SK-N-SH (cell line): ENCODE measurements around the gene SYNJ2. TPM values are rescaled to one million over a fixed set of nuclear protein-coding genes. Genes with fewer than 3 reads are reported as not detected.

Experiments used
- CTCF ChIA-PET: fragments of 300-600, 350-600 bp; formaldehyde crosslinking; extraction: SDS; loops from one replicate; lab custom pipeline; 2021; lab: Yijun Ruan, JAX
- POLR2A ChIA-PET: fragments of 350-600 bp; sonication (Branson Sonifier 250); formaldehyde crosslinking; extraction: SDS; loops from one replicate; lab custom pipeline; 2020; ENCODE audit warnings: antibody characterized with exemption, inconsistent platforms; lab: Yijun Ruan, JAX
- DNase-seq: peaks from one replicate; pipeline ENCODE4 v3.0.0; 2012
- H2AFZ ChIP-seq: fragments of 200-600 bp; sonication (generic); 2 replicates; pipeline ENCODE4 v1.8.1; 2016; ENCODE audit warnings: antibody characterized with exemption, mild to moderate bottlenecking, low read depth
- H3F3A ChIP-seq: fragments of 200-600 bp; sonication (generic); replicated peaks from 2 replicates; pipeline ENCODE3; 2016; ENCODE audit warnings: antibody characterized with exemption, mild to moderate bottlenecking; ENCODE audit not compliant: insufficient read depth
- H3K27ac ChIP-seq, 2 experiments: fragments of 200-500 bp in 1 of 2; fragments of 200-600 bp in 1 of 2; sonication (Bioruptor generic) in 1 of 2; sonication (generic), shearing (Covaris generic) in 1 of 2; 2 replicates each; pipeline versions ENCODE4 v1.5.1 to v1.6.1; 2014 to 2016; ENCODE audit warnings: low read depth in 2 of 2, inconsistent platforms in 1 of 2, low read length in 1 of 2, mild to moderate bottlenecking in 1 of 2, mixed read lengths in 1 of 2
- H3K27me3 ChIP-seq: fragments of 200-600 bp; sonication (generic), shearing (Covaris generic); 2 replicates; pipeline ENCODE4 v1.6.1; 2016; ENCODE audit warnings: mixed run types; ENCODE audit not compliant: insufficient read depth
- H3K36me3 ChIP-seq, 2 experiments: fragments of 200-500 bp in 1 of 2; fragments of 200-600 bp in 1 of 2; sonication (Bioruptor generic) in 1 of 2; sonication (generic) in 1 of 2; replicated peaks in 1 of 2; 2 replicates each; pipeline versions ENCODE3 to v1.5.1; 2014 to 2016; ENCODE audit warnings: low read length in 1 of 2, mild to moderate bottlenecking in 1 of 2; ENCODE audit not compliant: insufficient read depth in 2 of 2, control insufficient read depth in 1 of 2
- H3K4me1 ChIP-seq, 2 experiments: fragments of 200-500 bp in 1 of 2; fragments of 200-600 bp in 1 of 2; sonication (Bioruptor generic) in 1 of 2; sonication (generic), shearing (Covaris generic) in 1 of 2; 2 replicates each; pipeline versions ENCODE4 v1.5.1 to v1.6.1; 2014 to 2016; ENCODE audit warnings: low read depth in 1 of 2, low read length in 1 of 2, mixed run types in 1 of 2; ENCODE audit not compliant: insufficient read depth in 2 of 2, control insufficient read depth in 1 of 2
- H3K4me2 ChIP-seq: fragments of 200-600 bp; sonication (generic), shearing (Covaris generic); 2 replicates; pipeline ENCODE4 v1.6.1; 2017; ENCODE audit warnings: mixed run types
- H3K4me3 ChIP-seq, 2 experiments: fragments of 200-500 bp in 1 of 2; fragments of 200-600 bp in 1 of 2; sonication (Bioruptor generic) in 1 of 2; sonication (generic), shearing (Covaris generic) in 1 of 2; 2 replicates each; pipeline versions ENCODE4 v1.5.1 to v1.8.1; 2014 to 2016; ENCODE audit warnings: low read depth in 2 of 2, inconsistent platforms in 1 of 2, low read length in 1 of 2, mild to moderate bottlenecking in 1 of 2, mixed read lengths in 1 of 2, moderate library complexity in 1 of 2
- H3K79me2 ChIP-seq: fragments of 200-600 bp; sonication (generic); 2 replicates; pipeline ENCODE4 v1.8.1; 2017; ENCODE audit warnings: mild to moderate bottlenecking; ENCODE audit not compliant: insufficient read depth
- H3K9ac ChIP-seq: fragments of 200-600 bp; sonication (generic); 2 replicates; pipeline ENCODE4 v1.6.1; 2017; ENCODE audit warnings: mixed run types
- H3K9me2 ChIP-seq: fragments of 200-600 bp; sonication (generic); 2 replicates; pipeline ENCODE4 v1.6.1; 2017; ENCODE audit warnings: mixed run types
- H3K9me3 ChIP-seq: fragments of 200-600 bp; sonication (generic); 2 replicates; pipeline ENCODE4 v1.6.1; 2017; ENCODE audit warnings: mixed run types, mild to moderate bottlenecking, moderate library complexity
- H4K20me1 ChIP-seq: fragments of 200-600 bp; sonication (generic); 2 replicates; pipeline ENCODE4 v1.6.1; 2017; ENCODE audit warnings: mild to moderate bottlenecking, mixed run types; ENCODE audit not compliant: insufficient read depth
- FOXJ3 ChIP-seq: sonication (generic); formaldehyde crosslinking; IDR thresholded peaks from 2 replicates; pipeline ENCODE4 v1.5.1; 2020; ENCODE audit warnings: mild to moderate bottlenecking, missing genetic modification reagents
- GABPA ChIP-seq: IDR thresholded peaks from 2 replicates; pipeline ENCODE4 v1.4.0; 2012; ENCODE audit warnings: low read depth, mild to moderate bottlenecking
- GATA2 ChIP-seq: sonication (generic); formaldehyde crosslinking; IDR thresholded peaks from 2 replicates; pipeline ENCODE4 v1.5.0; 2020; ENCODE audit warnings: mild to moderate bottlenecking, missing genetic modification reagents
- MEF2A ChIP-seq: IDR thresholded peaks from 2 replicates; pipeline ENCODE4 v1.4.0; 2012; ENCODE audit warnings: low read depth, borderline replicate concordance
- MXI1 ChIP-seq: IDR thresholded peaks from 2 replicates; pipeline ENCODE4 v1.6.1; 2012; ENCODE audit warnings: mild to moderate bottlenecking, low read depth, low read length, improper control_type of control experiment
- RFX5 ChIP-seq: IDR thresholded peaks from 2 replicates; pipeline ENCODE4 v1.6.1; 2012; ENCODE audit warnings: mild to moderate bottlenecking, improper control_type of control experiment, low read length
- SMC3 ChIP-seq: IDR thresholded peaks from 2 replicates; pipeline ENCODE4 v1.6.1; 2012; ENCODE audit warnings: low read depth, low read length, improper control_type of control experiment
- TCF12 ChIP-seq: IDR thresholded peaks from 2 replicates; pipeline ENCODE4 v1.4.0; 2012
- YY1 ChIP-seq: IDR thresholded peaks from 2 replicates; pipeline ENCODE4 v1.4.0; 2012; ENCODE audit warnings: low read depth, mild to moderate bottlenecking
- WGBS: methylation state at CpG from one replicate; pipeline ENCODE4 v1.1.6; 2017; ENCODE audit warnings: low lambda C conversion rate; 5-methylcytosine and 5-hydroxymethylcytosine counted together
- polyA plus RNA-seq, 3 experiments: library from polyadenylated mRNA; depleted of rRNA; stranded (reverse); fragments of >200 nt; gene quantifications; 2 replicates each; pipeline ENCODE4 v1.2.3, GENCODE V29; 2012
- TF ChIP-seq, protein P1 (sequence below): fragments of 200-600 bp; sonication (generic); IDR thresholded peaks from 2 replicates; pipeline ENCODE4 v1.6.1; 2017; ENCODE audit warnings: antibody characterized with exemption, mild to moderate bottlenecking, moderate library complexity
- TF ChIP-seq, protein P2 (sequence below): IDR thresholded peaks from 2 replicates; pipeline ENCODE4 v1.4.0; 2012; ENCODE audit warnings: low read depth, borderline replicate concordance
- TF ChIP-seq, protein P3 (sequence below): IDR thresholded peaks from 2 replicates; pipeline ENCODE4 v1.4.0; 2012; ENCODE audit warnings: low read depth, borderline replicate concordance
- TF ChIP-seq, protein P4 (sequence below): fragments of 150-350 bp; IDR thresholded peaks from 2 replicates; pipeline ENCODE4 v1.6.1; 2016; ENCODE audit warnings: mild to moderate bottlenecking, low read depth, low read length

Gene SYNJ2
- polyA plus RNA-seq, 1 of the 3 experiments (the other 2 are of a cell fraction) = 40.0 TPM

DNA sequence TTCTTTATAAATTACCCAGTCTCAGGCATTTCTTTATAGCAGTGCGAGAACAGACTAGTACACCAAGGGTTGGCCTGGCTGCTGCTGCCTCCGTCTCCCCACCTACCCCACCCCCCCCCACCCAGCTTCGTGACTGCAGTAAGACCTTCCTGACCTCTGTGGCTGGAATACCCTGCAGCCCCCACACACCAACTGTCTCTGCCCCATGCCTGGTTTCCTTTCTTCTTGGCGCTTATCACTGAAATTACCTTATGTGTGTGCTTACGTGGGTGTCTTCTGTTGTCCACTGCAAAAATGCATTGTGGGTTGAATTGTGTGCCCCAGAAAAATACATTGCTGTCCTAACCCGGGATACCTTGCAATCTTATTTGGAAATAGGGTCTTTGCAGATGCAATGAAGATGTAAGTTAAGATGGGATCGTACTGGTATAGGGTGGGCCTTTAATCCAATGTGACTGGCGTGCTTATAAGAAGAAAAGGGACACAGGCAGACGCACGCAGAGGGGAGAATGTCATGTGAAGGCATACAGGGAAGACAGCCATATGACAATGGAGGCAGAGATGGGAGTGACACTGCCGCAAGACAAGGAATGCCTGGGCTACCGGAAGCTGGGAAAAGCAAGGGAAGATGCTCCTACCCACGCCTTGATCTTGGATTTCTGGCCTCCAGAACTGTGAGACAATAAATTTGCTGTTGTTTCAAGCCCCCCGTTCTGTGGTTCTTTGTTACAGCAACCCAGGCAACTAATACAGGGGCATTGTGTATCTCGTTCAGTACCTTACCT lies 15.4 kb downstream of the SYNJ2 start:
- H3K4me3 ChIP-seq = no peak overlapping the region
- H2AFZ ChIP-seq = no peak overlapping the region
- no peak for DNase-seq
- peaks cover 13 to 19% of the 10 kb centered on the region in 2 experiments; a peak in 2 of 4 replicates for H3K4me1 ChIP-seq
- peaks cover 41% of the 10 kb centered on the region for H4K20me1 ChIP-seq
- H3F3A ChIP-seq = peaks cover 2% of the 10 kb centered on the region
- no peaks in the 10 kb centered on the region for H3K27me3 ChIP-seq
- H3K9ac ChIP-seq = no peak overlapping the region
- H3K27ac ChIP-seq = no peak overlapping the region
- no peak overlapping the region for H3K4me2 ChIP-seq
- ChIA-PET CTCF (interaction anchor here (0.8 kb wide), 1 partner anchor 75 kb away, joined by 3 read pairs; no protein-coding TSS in a partner anchor), POLR2A (no interaction called here)
- peaks cover 0 to 10% of the 10 kb centered on the region in 2 experiments for H3K36me3 ChIP-seq
- H3K79me2 ChIP-seq = peaks cover 100% of the 10 kb centered on the region
- 94% methylated on average over 15 of the region's 15 CpGs for WGBS
- no peaks in the 10 kb centered on the region for H3K9me2 ChIP-seq
- H3K9me3 ChIP-seq = no peaks in the 10 kb centered on the region
- no peak for TF ChIP-seq YY1
- no peak for TF ChIP-seq TCF12
- TF ChIP-seq, protein P1, sequence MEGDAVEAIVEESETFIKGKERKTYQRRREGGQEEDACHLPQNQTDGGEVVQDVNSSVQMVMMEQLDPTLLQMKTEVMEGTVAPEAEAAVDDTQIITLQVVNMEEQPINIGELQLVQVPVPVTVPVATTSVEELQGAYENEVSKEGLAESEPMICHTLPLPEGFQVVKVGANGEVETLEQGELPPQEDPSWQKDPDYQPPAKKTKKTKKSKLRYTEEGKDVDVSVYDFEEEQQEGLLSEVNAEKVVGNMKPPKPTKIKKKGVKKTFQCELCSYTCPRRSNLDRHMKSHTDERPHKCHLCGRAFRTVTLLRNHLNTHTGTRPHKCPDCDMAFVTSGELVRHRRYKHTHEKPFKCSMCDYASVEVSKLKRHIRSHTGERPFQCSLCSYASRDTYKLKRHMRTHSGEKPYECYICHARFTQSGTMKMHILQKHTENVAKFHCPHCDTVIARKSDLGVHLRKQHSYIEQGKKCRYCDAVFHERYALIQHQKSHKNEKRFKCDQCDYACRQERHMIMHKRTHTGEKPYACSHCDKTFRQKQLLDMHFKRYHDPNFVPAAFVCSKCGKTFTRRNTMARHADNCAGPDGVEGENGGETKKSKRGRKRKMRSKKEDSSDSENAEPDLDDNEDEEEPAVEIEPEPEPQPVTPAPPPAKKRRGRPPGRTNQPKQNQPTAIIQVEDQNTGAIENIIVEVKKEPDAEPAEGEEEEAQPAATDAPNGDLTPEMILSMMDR = no peak
- no peak for TF ChIP-seq SMC3
- no peak for TF ChIP-seq RFX5
- TF ChIP-seq FOXJ3 (CRISPR knock-in tag) = no peak
- no peak for TF ChIP-seq GABPA
- TF ChIP-seq GATA2 (CRISPR knock-in tag) = no peak
- TF ChIP-seq MEF2A = no peak
- TF ChIP-seq, protein P2, sequence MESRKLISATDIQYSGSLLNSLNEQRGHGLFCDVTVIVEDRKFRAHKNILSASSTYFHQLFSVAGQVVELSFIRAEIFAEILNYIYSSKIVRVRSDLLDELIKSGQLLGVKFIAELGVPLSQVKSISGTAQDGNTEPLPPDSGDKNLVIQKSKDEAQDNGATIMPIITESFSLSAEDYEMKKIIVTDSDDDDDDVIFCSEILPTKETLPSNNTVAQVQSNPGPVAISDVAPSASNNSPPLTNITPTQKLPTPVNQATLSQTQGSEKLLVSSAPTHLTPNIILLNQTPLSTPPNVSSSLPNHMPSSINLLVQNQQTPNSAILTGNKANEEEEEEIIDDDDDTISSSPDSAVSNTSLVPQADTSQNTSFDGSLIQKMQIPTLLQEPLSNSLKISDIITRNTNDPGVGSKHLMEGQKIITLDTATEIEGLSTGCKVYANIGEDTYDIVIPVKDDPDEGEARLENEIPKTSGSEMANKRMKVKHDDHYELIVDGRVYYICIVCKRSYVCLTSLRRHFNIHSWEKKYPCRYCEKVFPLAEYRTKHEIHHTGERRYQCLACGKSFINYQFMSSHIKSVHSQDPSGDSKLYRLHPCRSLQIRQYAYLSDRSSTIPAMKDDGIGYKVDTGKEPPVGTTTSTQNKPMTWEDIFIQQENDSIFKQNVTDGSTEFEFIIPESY = no peak
- no peak for TF ChIP-seq MXI1
- TF ChIP-seq, protein P3, sequence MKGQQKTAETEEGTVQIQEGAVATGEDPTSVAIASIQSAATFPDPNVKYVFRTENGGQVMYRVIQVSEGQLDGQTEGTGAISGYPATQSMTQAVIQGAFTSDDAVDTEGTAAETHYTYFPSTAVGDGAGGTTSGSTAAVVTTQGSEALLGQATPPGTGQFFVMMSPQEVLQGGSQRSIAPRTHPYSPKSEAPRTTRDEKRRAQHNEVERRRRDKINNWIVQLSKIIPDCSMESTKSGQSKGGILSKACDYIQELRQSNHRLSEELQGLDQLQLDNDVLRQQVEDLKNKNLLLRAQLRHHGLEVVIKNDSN = no peak
- TF ChIP-seq, protein P4, sequence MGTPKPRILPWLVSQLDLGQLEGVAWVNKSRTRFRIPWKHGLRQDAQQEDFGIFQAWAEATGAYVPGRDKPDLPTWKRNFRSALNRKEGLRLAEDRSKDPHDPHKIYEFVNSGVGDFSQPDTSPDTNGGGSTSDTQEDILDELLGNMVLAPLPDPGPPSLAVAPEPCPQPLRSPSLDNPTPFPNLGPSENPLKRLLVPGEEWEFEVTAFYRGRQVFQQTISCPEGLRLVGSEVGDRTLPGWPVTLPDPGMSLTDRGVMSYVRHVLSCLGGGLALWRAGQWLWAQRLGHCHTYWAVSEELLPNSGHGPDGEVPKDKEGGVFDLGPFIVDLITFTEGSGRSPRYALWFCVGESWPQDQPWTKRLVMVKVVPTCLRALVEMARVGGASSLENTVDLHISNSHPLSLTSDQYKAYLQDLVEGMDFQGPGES = no peak
